Gastroesophageal sphincter (tissue), 3 donors: ENCODE results near the gene TEPSIN.

Experiments
- EP300 ChIP-seq: sonication (generic); formaldehyde crosslinking; IDR thresholded peaks from one replicate; pipeline ENCODE4 v1.6.1; 2017; ENCODE audit warnings: antibody characterized with exemption, mild to moderate bottlenecking
- POLR2A ChIP-seq, 2 donors: fragments of 450-650 bp; IDR thresholded peaks; one replicate each; pipeline ENCODE4 v1.6.1; 2017; ENCODE audit warnings: antibody characterized with exemption in 2 of 2, mild to moderate bottlenecking in 2 of 2, moderate library complexity in 1 of 2
- POLR2AphosphoS5 ChIP-seq: sonication (generic); formaldehyde crosslinking; IDR thresholded peaks from one replicate; pipeline ENCODE4 v1.6.1; 2017; ENCODE audit warnings: antibody characterized with exemption
- TF ChIP-seq, protein P1 (sequence below), 4 experiments: fragments of 200-600 bp in 2 of 4; fragments of 450-650 bp in 2 of 4; sonication (generic) in 1 of 4; IDR thresholded peaks; one replicate each; pipeline ENCODE4 v1.5.1; 2017 to 2019; ENCODE audit warnings: antibody characterized with exemption in 4 of 4, mild to moderate bottlenecking in 2 of 4, moderate library complexity in 2 of 4

DNA sequence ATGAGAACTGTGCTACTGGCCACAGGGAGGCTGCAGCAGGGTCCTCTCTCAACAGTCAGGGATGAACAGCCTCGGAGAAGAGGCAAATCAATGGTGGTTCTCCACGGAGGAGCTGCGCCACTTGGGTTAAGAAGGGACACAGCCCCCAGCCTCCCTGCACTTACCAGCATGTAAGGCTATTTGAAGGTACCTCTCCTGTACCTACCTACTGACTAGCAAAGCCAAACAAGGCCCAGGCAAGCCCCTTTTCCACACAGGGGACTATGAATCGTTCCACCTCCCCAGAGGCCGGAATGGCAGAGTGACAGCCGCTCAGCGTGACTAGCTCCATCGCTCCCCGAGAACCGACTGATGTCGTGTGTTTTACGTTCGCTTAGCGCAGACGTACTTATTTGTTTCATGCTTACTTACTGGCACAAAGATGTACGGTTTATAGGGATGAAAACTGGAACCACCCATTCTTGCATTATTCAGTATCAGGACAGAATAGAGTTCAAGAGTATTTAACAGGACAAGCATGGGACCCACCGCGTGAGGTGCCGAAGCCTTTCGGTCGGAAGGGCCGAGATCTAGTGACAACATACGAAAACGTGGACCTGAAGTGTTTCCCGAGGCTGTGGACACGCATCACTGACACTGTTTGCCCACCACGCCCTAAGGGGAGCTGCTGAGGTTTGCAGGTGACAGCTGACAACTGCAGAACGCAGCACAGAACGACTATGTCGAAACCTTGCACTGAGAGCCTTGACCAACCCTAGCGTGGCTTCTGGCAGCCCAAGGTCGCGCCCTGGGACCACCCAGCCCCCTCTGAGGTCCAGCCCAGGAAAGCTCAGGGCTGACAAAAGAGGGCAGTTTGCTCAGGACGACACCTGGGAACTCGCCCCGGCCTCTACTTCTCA lies 1.0 kb downstream of the TEPSIN start:
- TF ChIP-seq POLR2AphosphoS5 (no peak), POLR2A (IDR thresholded peaks at IDR 0.05) (no peak), EP300 (no peak)
- TF ChIP-seq, protein P1, sequence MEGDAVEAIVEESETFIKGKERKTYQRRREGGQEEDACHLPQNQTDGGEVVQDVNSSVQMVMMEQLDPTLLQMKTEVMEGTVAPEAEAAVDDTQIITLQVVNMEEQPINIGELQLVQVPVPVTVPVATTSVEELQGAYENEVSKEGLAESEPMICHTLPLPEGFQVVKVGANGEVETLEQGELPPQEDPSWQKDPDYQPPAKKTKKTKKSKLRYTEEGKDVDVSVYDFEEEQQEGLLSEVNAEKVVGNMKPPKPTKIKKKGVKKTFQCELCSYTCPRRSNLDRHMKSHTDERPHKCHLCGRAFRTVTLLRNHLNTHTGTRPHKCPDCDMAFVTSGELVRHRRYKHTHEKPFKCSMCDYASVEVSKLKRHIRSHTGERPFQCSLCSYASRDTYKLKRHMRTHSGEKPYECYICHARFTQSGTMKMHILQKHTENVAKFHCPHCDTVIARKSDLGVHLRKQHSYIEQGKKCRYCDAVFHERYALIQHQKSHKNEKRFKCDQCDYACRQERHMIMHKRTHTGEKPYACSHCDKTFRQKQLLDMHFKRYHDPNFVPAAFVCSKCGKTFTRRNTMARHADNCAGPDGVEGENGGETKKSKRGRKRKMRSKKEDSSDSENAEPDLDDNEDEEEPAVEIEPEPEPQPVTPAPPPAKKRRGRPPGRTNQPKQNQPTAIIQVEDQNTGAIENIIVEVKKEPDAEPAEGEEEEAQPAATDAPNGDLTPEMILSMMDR (IDR thresholded peaks at IDR 0.05) = no peak
